Suprapubic skin (tissue), 4 donors: ENCODE measurements around the gene UCN. TPM values are rescaled to one million over a fixed set of nuclear protein-coding genes. Genes with fewer than 3 reads are reported as not detected.

Experiments used
- DNase-seq, 2 donors: peaks; one replicate each; pipeline ENCODE4 v3.0.0-alpha.2; 2019; ENCODE audit warnings: low spot score in 2 of 2
- H3K27ac ChIP-seq: fragments of 200-600 bp; sonication (generic); one replicate; pipeline ENCODE4 v1.5.1; 2019
- H3K27me3 ChIP-seq: fragments of 200-600 bp; sonication (generic); one replicate; pipeline ENCODE4 v1.5.1; 2019
- H3K36me3 ChIP-seq: fragments of 200-600 bp; sonication (generic); one replicate; pipeline ENCODE4 v1.5.1; 2019
- H3K4me1 ChIP-seq: fragments of 200-600 bp; sonication (generic); one replicate; pipeline ENCODE4 v1.5.1; 2019
- H3K4me3 ChIP-seq: fragments of 200-600 bp; sonication (generic); one replicate; pipeline ENCODE4 v1.5.1; 2019; ENCODE audit warnings: mild to moderate bottlenecking
- H3K9me3 ChIP-seq: fragments of 200-600 bp; sonication (generic); one replicate; pipeline ENCODE4 v1.5.1; 2019
- CTCF ChIP-seq, 2 donors: fragments of 200-600 bp in 1 of 2; fragments of 450-650 bp in 1 of 2; sonication (generic) in 1 of 2; IDR thresholded peaks; one replicate each; pipeline ENCODE4 v1.5.1; 2016 to 2019; ENCODE audit warnings: antibody characterized with exemption in 2 of 2, mild to moderate bottlenecking in 1 of 2, moderate library complexity in 1 of 2
- EP300 ChIP-seq: sonication (generic); formaldehyde crosslinking; IDR thresholded peaks from one replicate; pipeline ENCODE4 v1.6.1; 2017; ENCODE audit warnings: antibody characterized with exemption
- POLR2A ChIP-seq, 2 donors: fragments of 450-650 bp; IDR thresholded peaks; one replicate each; pipeline ENCODE4 v1.6.1; 2017; ENCODE audit warnings: antibody characterized with exemption in 2 of 2, mild to moderate bottlenecking in 2 of 2, moderate library complexity in 2 of 2
- POLR2AphosphoS5 ChIP-seq, 3 donors: sonication (generic); formaldehyde crosslinking; IDR thresholded peaks; one replicate each; pipeline ENCODE4 v1.6.1; 2017; ENCODE audit warnings: antibody characterized with exemption in 3 of 3
- WGBS: methylation state at CpG from one replicate; pipeline ENCODE4 v1.1.5; 2018; 5-methylcytosine and 5-hydroxymethylcytosine counted together
- total RNA-seq, 4 donors: library from RNA; depleted of rRNA; stranded (reverse); fragments of >200 nt; gene quantifications; one replicate each; pipeline ENCODE4 v1.1.0, GENCODE V29; 2016

UCN gene
- total RNA-seq, 4 donors from 2014 or later: 2.1 to 3.9 TPM; not detected in 2

- WGBS: 45% methylated on average over 3 of the region's 3 CpGs
Observed at GRCh38 chr2:27288610-27289009, 19.6 kb downstream of the UCN start.

GRCh38 chr2:27285481-27285880 lies 22.8 kb downstream of the UCN start:
- Histone ChIP-seq H3K27me3 (peaks cover 8% of the 10 kb centered on the region), H3K4me3 (no peak overlapping the region), H3K4me1 (no peaks in the 10 kb centered on the region), H3K36me3 (no peaks in the 10 kb centered on the region), H3K9me3 (no peaks in the 10 kb centered on the region), H3K27ac (no peak overlapping the region)
- TF ChIP-seq EP300 (no peak), CTCF (IDR thresholded peaks at IDR 0.05) (no peak), POLR2A (IDR thresholded peaks at IDR 0.05) (no peak)
- 79% methylated on average over 6 of the region's 6 CpGs for WGBS
- no peak for DNase-seq

More at GRCh38 chr2:27288610-27289009, 19.6 kb downstream of the UCN start:
- no peak overlapping the region for H3K27ac ChIP-seq
- DNase-seq: no peak
- TF ChIP-seq POLR2AphosphoS5 (IDR thresholded peaks at IDR 0.05) (no peak), POLR2A (IDR thresholded peaks at IDR 0.05) (no peak), CTCF (IDR thresholded peaks at IDR 0.05) (no peak), EP300 (no peak)
- peaks cover 19% of the 10 kb centered on the region for H3K27me3 ChIP-seq
- no peaks in the 10 kb centered on the region for H3K36me3 ChIP-seq
- no peaks in the 10 kb centered on the region for H3K4me1 ChIP-seq
- H3K9me3 ChIP-seq: no peaks in the 10 kb centered on the region
- no peak overlapping the region for H3K4me3 ChIP-seq

- H3K27me3 ChIP-seq: peaks cover 8% of the 10 kb centered on the region
- TF ChIP-seq EP300 (no peak), POLR2AphosphoS5 (IDR thresholded peaks at IDR 0.05) (no peak), POLR2A (IDR thresholded peaks at IDR 0.05) (no peak), CTCF (IDR thresholded peaks at IDR 0.05) (no peak)
- no peaks in the 10 kb centered on the region for H3K36me3 ChIP-seq
- no peak overlapping the region for H3K4me3 ChIP-seq
- no peaks in the 10 kb centered on the region for H3K4me1 ChIP-seq
- WGBS: 89% methylated on average over 1 of the region's 1 CpG
- no peaks in the 10 kb centered on the region for H3K9me3 ChIP-seq
- DNase-seq: no peak
- no peak overlapping the region for H3K27ac ChIP-seq
Observed at GRCh38 chr2:27284996-27285395, 23.2 kb downstream of the UCN start.

DNA sequence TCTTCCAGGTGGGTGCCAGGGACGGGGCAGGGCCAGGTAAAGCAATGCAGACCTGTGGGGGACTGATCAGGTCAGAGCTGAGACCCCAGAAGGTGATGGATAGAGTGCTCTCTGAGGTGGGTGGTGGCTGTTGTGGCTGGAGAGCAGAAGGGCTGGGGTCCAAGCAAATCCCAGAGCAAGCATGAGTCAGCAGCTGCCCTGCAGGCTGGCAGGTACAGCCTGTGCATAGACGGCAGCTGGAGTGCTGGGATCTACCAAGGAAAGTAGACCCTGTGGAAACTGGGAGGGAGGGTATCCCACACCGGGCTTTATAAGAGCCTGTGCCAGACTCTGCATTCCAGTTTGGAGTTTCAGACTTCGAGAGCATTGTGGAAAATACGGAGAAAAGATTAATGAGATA lies 25.4 kb downstream of the UCN start:
- WGBS: 51% methylated on average over 5 of the region's 5 CpGs
- no peaks in the 10 kb centered on the region for H3K9me3 ChIP-seq
- TF ChIP-seq CTCF (IDR thresholded peaks at IDR 0.05) (no peak), EP300 (no peak), POLR2A (IDR thresholded peaks at IDR 0.05) (no peak), POLR2AphosphoS5 (IDR thresholded peaks at IDR 0.05) (no peak)
- no peak overlapping the region for H3K4me3 ChIP-seq
- H3K36me3 ChIP-seq: no peaks in the 10 kb centered on the region
- H3K27me3 ChIP-seq: peaks cover 3% of the 10 kb centered on the region
- no peaks in the 10 kb centered on the region for H3K4me1 ChIP-seq
- DNase-seq: no peak
- no peak overlapping the region for H3K27ac ChIP-seq

DNA sequence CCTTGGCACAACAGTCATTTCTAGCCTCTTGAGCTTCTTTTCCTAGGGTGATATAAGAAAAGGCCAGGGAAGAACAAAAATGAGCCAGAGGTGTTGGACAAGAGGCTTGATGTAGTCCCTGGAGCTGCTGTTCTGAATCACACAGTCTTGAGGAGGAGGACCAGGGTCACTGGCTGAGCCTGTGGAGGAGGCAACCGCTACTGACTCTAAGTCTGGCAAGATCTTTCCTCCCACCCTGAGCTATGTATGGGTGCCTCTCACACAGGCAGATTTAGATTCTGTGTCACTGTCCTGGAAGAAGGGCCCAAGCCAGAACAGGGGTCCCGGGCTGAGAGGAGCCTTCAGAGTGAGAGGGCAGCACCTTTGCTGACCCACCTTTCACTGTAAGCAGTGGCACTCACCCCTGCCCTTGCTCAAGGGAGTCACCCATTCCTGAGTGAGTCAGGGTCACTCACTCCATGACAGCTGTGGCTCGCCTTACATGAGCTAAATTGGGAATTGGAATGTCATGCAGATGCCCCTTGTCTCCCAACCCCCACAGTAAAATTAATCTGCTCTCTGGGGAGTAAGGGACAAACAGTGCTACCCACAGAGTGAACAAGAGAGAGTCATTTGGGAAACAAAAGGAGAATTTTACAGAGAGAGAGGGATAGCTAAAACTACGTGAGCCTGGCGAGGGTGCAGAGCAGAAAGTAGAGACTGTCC lies 26.2 kb downstream of the UCN start, which contains the start of gene TRIM54:
Gene TRIM54 (plus strand): TSS at position 575 of the 705 bp plus-strand sequence. CDS start 303 bp downstream, outside the sequence.
- no peak for TF ChIP-seq CTCF (IDR thresholded peaks at IDR 0.05)
- no peak for TF ChIP-seq POLR2A (IDR thresholded peaks at IDR 0.05)
- no peak for TF ChIP-seq POLR2AphosphoS5 (IDR thresholded peaks at IDR 0.05)
- TF ChIP-seq EP300: no peak
- Histone ChIP-seq H3K36me3 (no peaks in the 10 kb centered on the region), H3K27ac (no peak within 1 kb of the TSS), H3K4me3 (no peak within 1 kb of the TSS), H3K4me1 (no peaks in the 10 kb centered on the region), H3K9me3 (no peaks in the 10 kb centered on the region), H3K27me3 (peaks cover 9% of the 10 kb centered on the region)
- no peak for DNase-seq
- WGBS: 74% methylated on average over 4 of the region's 5 CpGs
